Psoas muscle (tissue), 8 donors: ENCODE results near the gene PTPRD. TPM values are rescaled to one million over a fixed set of nuclear protein-coding genes. Genes with fewer than 3 reads are reported as not detected.
"Not testable (repeated sequence)": the region's sequence is repeated elsewhere in the genome, so short reads cannot be mapped to it uniquely, and the experiment has no call there.

Source experiments
- ATAC-seq, 4 donors: fragments of 200-7000 bp; cut with Tn5 transposase; one replicate each; pipeline ENCODE4 v1.9.1; 2020; ENCODE audit warnings: moderate library complexity in 3 of 4, mild to moderate bottlenecking in 2 of 4
- DNase-seq, 2 donors: peaks; one replicate each; pipeline ENCODE4 v3.0.0-alpha.2; 2020
- H3K27ac ChIP-seq: fragments of 200-600 bp; one replicate; pipeline ENCODE4 v1.8.0; 2022
- H3K27me3 ChIP-seq, 3 donors: fragments of 200-600 bp in 1 of 3; one replicate each; pipeline versions ENCODE4 v1.6.1 to v1.8.0; 2013 to 2022; ENCODE audit warnings: low read length in 2 of 3, mild to moderate bottlenecking in 2 of 3, moderate library complexity in 1 of 3; ENCODE audit not compliant: insufficient read depth in 3 of 3
- H3K36me3 ChIP-seq, 2 donors: fragments of 200-600 bp in 1 of 2; one replicate each; pipeline versions ENCODE4 v1.6.1 to v1.8.0; 2013 to 2022; ENCODE audit warnings: low read depth in 1 of 2, mild to moderate bottlenecking in 1 of 2, moderate library complexity in 1 of 2; ENCODE audit not compliant: insufficient read depth in 1 of 2
- H3K4me1 ChIP-seq: fragments of 200-600 bp; one replicate; pipeline ENCODE4 v1.8.0; 2022
- H3K4me3 ChIP-seq: fragments of 200-600 bp; one replicate; pipeline ENCODE4 v1.8.0; 2022; ENCODE audit warnings: mild to moderate bottlenecking
- H3K9me3 ChIP-seq: fragments of 200-600 bp; one replicate; pipeline ENCODE4 v1.8.0; 2022
- WGBS, 3 donors: extraction: QIAGEN DNeasy Blood & Tissue Kit; methylation state at CpG; one replicate each; pipeline versions ENCODE4 v1.1.6 to v1.1.7; 2013; 5-methylcytosine and 5-hydroxymethylcytosine counted together
- intact Hi-C, 2 donors: fragments of 100-400 bp; cut with DNase I; formaldehyde crosslinking; loops; one replicate each; pipeline versions ENCODE4 v1.11.0 to v1.14.2; 2022
- polyA plus RNA-seq, 3 donors: library from polyadenylated mRNA; stranded (reverse); fragments of 200-250 nt; gene quantifications; one replicate each; pipeline ENCODE4 v1.2.3, GENCODE V29; 2013
- total RNA-seq, 4 donors: library from RNA; stranded (reverse); fragmentation: NEBNext Ultra II Directional in 2 of 4; extraction: Animal tissue kit (Norgen Biotek cat#: 25700) in 2 of 4; gene quantifications; one replicate each; pipeline versions ENCODE4 v1.2.1 to v1.2.4, GENCODE V29; 2021 to 2023
- TF ChIP-seq, protein P1 (sequence below): fragments of 200-600 bp; IDR thresholded peaks from one replicate; pipeline ENCODE4 v1.8.0; 2022; ENCODE audit warnings: antibody characterized with exemption
- donor health status: healthy with polysubstance abuse.
- donor health status: DM: no; HTN: no; CAD: no; lungs with moderate emphysema.
- donor health status: Bipolar disorder and iron deficiency.
- donor health status: healthy.
- donor health status: DM: yes; HTN: yes; CAD: no.
- donor health status: DM: no; HTN: no; CAD: no.
- donor health status: DM: no; HTN: no; CAD: no.
- donor health status: DM: yes; HTN: yes; CAD: no.

Gene PTPRD
- total and polyA plus RNA-seq, 7 donors = 0.44 to 3.1 (median 0.91) TPM

GRCh38 chr9:9319007-9319406 lies 1293.8 kb downstream of the PTPRD start:
- Histone ChIP-seq H3K4me1 (no peaks in the 10 kb centered on the region), H3K27me3 (no peaks in the 10 kb centered on the region), H3K27ac (no peak overlapping the region), H3K9me3 (no peaks in the 10 kb centered on the region), H3K36me3 (no peaks in the 10 kb centered on the region), H3K4me3 (no peak overlapping the region)
- no peak for DNase-seq
- no peak for ATAC-seq
- TF ChIP-seq, protein P1, sequence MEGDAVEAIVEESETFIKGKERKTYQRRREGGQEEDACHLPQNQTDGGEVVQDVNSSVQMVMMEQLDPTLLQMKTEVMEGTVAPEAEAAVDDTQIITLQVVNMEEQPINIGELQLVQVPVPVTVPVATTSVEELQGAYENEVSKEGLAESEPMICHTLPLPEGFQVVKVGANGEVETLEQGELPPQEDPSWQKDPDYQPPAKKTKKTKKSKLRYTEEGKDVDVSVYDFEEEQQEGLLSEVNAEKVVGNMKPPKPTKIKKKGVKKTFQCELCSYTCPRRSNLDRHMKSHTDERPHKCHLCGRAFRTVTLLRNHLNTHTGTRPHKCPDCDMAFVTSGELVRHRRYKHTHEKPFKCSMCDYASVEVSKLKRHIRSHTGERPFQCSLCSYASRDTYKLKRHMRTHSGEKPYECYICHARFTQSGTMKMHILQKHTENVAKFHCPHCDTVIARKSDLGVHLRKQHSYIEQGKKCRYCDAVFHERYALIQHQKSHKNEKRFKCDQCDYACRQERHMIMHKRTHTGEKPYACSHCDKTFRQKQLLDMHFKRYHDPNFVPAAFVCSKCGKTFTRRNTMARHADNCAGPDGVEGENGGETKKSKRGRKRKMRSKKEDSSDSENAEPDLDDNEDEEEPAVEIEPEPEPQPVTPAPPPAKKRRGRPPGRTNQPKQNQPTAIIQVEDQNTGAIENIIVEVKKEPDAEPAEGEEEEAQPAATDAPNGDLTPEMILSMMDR = no peak
- WGBS, 3 donors = 21 to 22% (median 21%) methylated on average over 2 of the region's 2 CpGs
- intact Hi-C loops = no loop called here

- H3K27ac ChIP-seq, DNase-seq, intact Hi-C loops, H3K36me3 ChIP-seq, H3K4me1 ChIP-seq, ATAC-seq, H3K27me3 ChIP-seq, H3K9me3 ChIP-seq, H3K4me3 ChIP-seq: not testable (repeated sequence)
- WGBS, 3 donors = 87 to 93% (median 92%) methylated on average over 7 of the region's 7 CpGs
These were observed 1302.1 kb downstream of the PTPRD start for GRCh38 chr9:9310743-9311142.

DNA sequence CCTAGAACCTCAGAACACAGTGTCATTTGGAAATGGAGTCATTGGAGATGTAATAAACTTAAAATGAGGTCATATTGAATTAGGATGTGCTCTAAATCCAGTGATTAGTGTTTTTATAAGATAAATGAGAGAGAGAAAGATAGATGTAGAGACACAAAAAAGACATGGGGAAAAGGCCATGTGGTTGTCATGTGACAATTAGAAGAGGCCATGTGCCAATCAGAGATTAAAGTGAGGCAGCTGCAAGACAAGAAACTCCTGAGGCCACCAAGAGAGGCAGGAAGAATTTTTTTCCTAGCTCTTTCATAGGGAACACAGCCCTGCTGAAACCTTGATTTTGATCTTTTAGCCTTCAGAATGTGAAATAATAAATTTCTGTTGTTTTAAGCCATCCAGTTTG lies 1307.2 kb downstream of the PTPRD start:
- no peak overlapping the region for H3K27ac ChIP-seq
- intact Hi-C loops = no loop called here

GRCh38 chr9:9299134-9299533 lies 1313.7 kb downstream of the PTPRD start:
- H3K27me3 ChIP-seq = no peaks in the 10 kb centered on the region
- intact Hi-C loops = no loop called here
- WGBS, 3 donors = 76 to 90% (median 89%) methylated on average over 1 of the region's 1 CpG
- H3K9me3 ChIP-seq = no peaks in the 10 kb centered on the region
- no peaks in the 10 kb centered on the region for H3K4me1 ChIP-seq
- no peak for DNase-seq
- no peak overlapping the region for H3K27ac ChIP-seq
- TF ChIP-seq, protein P1 = no peak
- no peak overlapping the region for H3K4me3 ChIP-seq
- ATAC-seq = no peak
- no peaks in the 10 kb centered on the region for H3K36me3 ChIP-seq

More for the DNA sequence above, 1307.2 kb downstream of the PTPRD start:
- Histone ChIP-seq H3K9me3 (no peaks in the 10 kb centered on the region), H3K4me3 (no peak overlapping the region), H3K36me3 (no peaks in the 10 kb centered on the region), H3K27me3 (no peaks in the 10 kb centered on the region), H3K4me1 (no peaks in the 10 kb centered on the region)
- no peak for DNase-seq
- no peak for ATAC-seq
- TF ChIP-seq, protein P1 = no peak

GRCh38 chr9:9286001-9286400 lies 1326.8 kb downstream of the PTPRD start:
- no peak overlapping the region for H3K27ac ChIP-seq
- no peak overlapping the region for H3K4me3 ChIP-seq
- DNase-seq (no peak), ATAC-seq (no peak)
- WGBS, 3 donors = 73 to 82% (median 79%) methylated on average over 2 of the region's 2 CpGs
- intact Hi-C loops = no loop called here
- TF ChIP-seq, protein P1 = no peak
- no peaks in the 10 kb centered on the region for H3K36me3 ChIP-seq
- no peaks in the 10 kb centered on the region for H3K27me3 ChIP-seq
- H3K4me1 ChIP-seq = no peaks in the 10 kb centered on the region
- H3K9me3 ChIP-seq = no peaks in the 10 kb centered on the region
